Measurements from ENCODE around the gene PDIA5.

Gene PDIA5

GRCh38 chr3:123126653-123127052 lies 59.8 kb downstream of the PDIA5 start:
- no peaks in the 10 kb centered on the region for H3K9me3 Mint-ChIP-seq
- no peaks in the 10 kb centered on the region for H3K4me1 Mint-ChIP-seq
- H3K27me3 Mint-ChIP-seq = no peaks in the 10 kb centered on the region
- H3K4me3 Mint-ChIP-seq = no peak overlapping the region
- H3K27ac Mint-ChIP-seq = no peak overlapping the region
- H3K36me3 Mint-ChIP-seq = peaks cover 22% of the 10 kb centered on the region

DNA sequence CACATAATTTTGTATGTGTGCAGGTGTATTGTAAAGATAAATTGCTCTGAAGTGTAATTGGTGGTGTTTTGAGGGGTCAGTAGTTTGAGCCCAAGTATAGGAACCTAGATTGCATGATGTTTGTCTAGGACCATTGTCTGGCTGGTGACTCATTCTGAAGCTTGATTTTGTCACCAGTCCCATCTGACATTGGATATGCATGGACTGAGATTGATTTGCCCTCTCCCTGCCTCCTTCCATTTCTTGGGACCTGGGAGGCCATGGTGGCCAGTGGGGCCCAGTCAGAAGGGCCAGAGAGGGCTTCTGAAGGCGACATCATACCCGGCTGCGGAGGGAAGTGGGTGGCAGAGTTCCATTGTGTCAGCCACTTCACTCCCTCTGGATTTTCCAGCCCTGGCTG lies 62.3 kb downstream of the PDIA5 start:
- Mint-ChIP-seq H3K27ac (no peak overlapping the region), H3K36me3 (peaks cover 20% of the 10 kb centered on the region), H3K4me3 (no peak overlapping the region), H3K27me3 (no peaks in the 10 kb centered on the region), H3K4me1 (no peaks in the 10 kb centered on the region), H3K9me3 (no peaks in the 10 kb centered on the region)

DNA sequence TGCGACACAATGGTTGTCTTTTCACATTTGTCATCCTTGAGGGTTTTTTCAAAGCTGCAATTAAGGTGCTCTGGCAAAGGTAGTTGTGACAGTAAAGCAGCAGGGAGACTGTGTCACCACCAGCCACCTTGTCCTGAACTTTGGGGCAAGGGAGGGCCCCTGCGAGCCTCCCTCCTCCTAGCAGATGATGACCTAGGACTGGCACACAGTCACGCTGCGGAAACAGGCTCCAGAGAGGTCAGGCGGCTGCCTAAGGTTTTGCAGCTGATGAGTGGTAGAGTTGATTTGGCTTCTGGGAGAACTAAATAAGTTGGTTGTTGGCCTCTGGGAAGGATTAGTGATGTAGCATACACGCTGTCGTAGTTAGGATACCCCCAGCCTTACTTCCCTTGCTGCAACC lies 62.7 kb downstream of the PDIA5 start:
- Mint-ChIP-seq H3K4me1 (no peaks in the 10 kb centered on the region), H3K27ac (no peak overlapping the region), H3K4me3 (no peak overlapping the region), H3K9me3 (no peaks in the 10 kb centered on the region), H3K36me3 (peaks cover 18% of the 10 kb centered on the region), H3K27me3 (no peaks in the 10 kb centered on the region)

DNA sequence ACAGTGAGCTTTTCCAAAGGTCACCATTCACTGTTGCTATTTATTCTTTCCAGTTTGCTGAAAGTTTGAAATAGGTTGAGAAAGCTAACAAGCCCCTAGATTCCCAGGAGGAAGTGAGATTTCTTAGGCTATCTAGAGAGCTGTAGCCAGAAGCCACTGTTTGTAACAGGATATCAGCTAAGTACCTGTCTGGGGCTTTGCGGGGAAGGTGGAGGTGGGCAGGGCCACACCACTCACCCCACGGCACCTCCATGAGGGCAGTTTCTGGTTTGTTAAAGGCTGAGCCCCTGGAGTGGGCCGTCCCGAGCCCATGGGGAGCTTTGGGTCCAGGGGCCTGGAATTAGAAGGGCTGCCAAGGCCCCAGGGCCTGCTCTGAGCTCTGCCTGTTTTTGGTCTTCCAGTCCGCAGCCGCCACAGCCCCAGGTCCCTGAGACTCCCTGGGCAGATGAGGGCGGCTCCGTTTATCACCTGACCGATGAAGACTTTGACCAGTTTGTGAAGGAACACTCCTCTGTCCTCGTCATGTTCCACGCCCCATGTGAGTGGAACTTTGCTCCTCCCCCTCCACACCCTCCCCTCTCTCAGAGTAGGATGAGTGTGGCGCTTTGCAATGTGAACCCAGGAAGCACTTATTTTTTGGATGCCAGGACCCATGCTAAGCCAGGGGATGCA lies 63.4 kb downstream of the PDIA5 start:
- Mint-ChIP-seq H3K4me1 (no peaks in the 10 kb centered on the region), H3K27ac (no peak overlapping the region), H3K27me3 (no peaks in the 10 kb centered on the region), H3K9me3 (no peaks in the 10 kb centered on the region), H3K36me3 (peaks cover 15% of the 10 kb centered on the region), H3K4me3 (no peak overlapping the region)

GRCh38 chr3:123134671-123135070 lies 67.8 kb downstream of the PDIA5 start:
- Mint-ChIP-seq H3K4me1 (no peaks in the 10 kb centered on the region), H3K36me3 (peaks cover 12% of the 10 kb centered on the region), H3K27ac (peak overlapping the region; percentile 10), H3K9me3 (no peaks in the 10 kb centered on the region), H3K27me3 (no peaks in the 10 kb centered on the region), H3K4me3 (no peak overlapping the region)

DNA sequence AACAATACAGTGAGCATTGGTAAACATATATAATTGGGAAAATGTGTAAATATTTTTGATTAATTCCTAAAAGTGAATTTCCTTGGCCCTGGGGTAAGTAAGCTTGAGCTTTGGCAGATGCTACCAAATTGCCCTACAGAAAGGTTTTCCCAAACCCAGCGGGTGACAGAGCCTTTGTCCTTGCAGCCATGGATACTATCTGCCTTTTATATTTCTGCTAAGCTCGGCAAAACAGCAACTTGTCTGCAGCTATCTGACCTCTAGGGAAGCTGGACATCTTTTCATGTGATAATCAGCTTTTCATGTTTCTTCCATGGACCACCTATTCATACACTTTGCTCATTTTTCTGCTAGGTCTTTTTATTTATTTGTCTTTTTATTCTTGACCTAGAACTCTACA lies 70.2 kb downstream of the PDIA5 start:
- peaks cover 13% of the 10 kb centered on the region for H3K36me3 Mint-ChIP-seq
- H3K4me1 Mint-ChIP-seq = no peaks in the 10 kb centered on the region
- H3K27me3 Mint-ChIP-seq = no peaks in the 10 kb centered on the region
- no peak overlapping the region for H3K27ac Mint-ChIP-seq
- H3K4me3 Mint-ChIP-seq = no peak overlapping the region
- no peaks in the 10 kb centered on the region for H3K9me3 Mint-ChIP-seq

DNA sequence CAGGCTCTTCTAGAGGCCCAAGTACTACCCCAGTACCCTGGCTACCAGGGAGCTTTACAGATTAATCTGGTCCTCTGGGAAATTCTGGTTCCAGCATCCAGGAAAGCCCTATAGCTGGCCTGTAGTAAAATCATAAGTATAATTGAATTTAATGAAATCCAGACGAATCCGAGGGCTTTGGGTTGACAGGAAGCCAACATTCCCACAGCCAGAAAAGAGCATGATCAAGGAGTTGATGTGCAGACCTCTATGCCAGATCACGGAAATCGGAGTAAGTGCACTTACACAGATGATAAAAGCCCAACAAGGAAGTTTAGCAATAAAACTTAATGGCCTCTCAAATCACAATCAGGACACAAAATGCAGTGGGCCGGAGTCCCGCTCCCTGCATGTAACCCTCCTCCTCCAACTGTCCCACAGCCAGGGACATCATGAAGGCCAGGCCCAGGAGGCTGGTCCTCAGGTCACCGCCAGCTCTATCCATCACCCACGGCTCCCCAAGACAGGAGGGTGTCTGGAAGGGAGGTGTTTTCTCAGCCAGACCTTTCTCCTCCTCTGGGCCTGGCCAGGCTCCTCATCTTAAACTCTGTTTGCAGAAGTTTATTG lies 72.1 kb downstream of the PDIA5 start:
- no peaks in the 10 kb centered on the region for H3K9me3 Mint-ChIP-seq
- no peaks in the 10 kb centered on the region for H3K4me1 Mint-ChIP-seq
- no peaks in the 10 kb centered on the region for H3K27me3 Mint-ChIP-seq
- peaks cover 16% of the 10 kb centered on the region for H3K36me3 Mint-ChIP-seq
- H3K4me3 Mint-ChIP-seq = no peak overlapping the region
- no peak overlapping the region for H3K27ac Mint-ChIP-seq

DNA sequence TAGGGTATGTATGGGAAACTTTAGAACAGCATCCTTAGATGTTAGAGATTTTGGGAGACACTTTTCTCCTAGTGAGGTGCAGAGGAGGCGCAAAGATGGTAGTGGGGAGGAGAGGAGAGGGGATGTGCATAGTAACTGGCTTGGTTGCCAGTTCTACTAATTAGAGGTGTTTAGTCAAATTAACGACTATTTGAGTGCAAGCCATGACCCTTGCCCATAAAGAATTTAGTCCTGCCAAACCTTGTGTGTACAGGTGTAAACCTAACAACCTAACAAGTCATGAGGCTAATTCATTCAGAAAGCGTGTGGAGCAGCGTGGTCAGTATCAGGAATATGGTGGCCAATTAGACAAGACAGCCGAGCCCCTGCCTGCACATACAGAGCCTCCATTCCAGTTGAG lies 72.7 kb downstream of the PDIA5 start:
- no peaks in the 10 kb centered on the region for H3K9me3 Mint-ChIP-seq
- H3K36me3 Mint-ChIP-seq = peaks cover 15% of the 10 kb centered on the region
- no peak overlapping the region for H3K4me3 Mint-ChIP-seq
- H3K27ac Mint-ChIP-seq = no peak overlapping the region
- no peaks in the 10 kb centered on the region for H3K27me3 Mint-ChIP-seq
- H3K4me1 Mint-ChIP-seq = no peaks in the 10 kb centered on the region

- Mint-ChIP-seq H3K9me3 (no peaks in the 10 kb centered on the region), H3K4me3 (no peak overlapping the region), H3K36me3 (peaks cover 14% of the 10 kb centered on the region), H3K4me1 (no peaks in the 10 kb centered on the region), H3K27me3 (no peaks in the 10 kb centered on the region), H3K27ac (no peak overlapping the region)
Measured at GRCh38 chr3:123140550-123140949, 73.7 kb downstream of the PDIA5 start.

DNA sequence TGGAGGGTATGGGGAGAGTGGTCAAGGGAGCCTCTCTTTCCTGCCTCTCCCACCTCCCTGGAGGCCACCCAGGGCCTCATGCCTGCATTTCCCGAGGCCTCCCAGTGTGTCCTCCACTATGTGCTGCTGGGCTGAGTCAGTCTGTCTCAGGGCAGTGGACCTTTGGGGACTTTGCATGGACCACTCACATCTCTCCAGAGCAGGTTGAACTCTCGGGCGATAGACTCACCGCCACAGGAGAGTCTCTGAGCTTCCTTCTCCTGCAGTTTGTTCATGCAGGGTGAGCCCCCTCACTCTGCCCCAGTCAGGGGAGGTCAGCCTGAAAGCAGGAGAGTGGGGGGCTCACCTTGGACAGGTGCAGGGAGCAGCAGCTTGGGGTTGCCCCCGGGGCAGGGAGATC lies 74.5 kb downstream of the PDIA5 start:
- H3K4me1 Mint-ChIP-seq = no peaks in the 10 kb centered on the region
- no peaks in the 10 kb centered on the region for H3K27me3 Mint-ChIP-seq
- H3K27ac Mint-ChIP-seq = no peak overlapping the region
- H3K4me3 Mint-ChIP-seq = no peak overlapping the region
- no peaks in the 10 kb centered on the region for H3K9me3 Mint-ChIP-seq
- peaks cover 16% of the 10 kb centered on the region for H3K36me3 Mint-ChIP-seq

GRCh38 chr3:123143669-123144411 lies 77.0 kb downstream of the PDIA5 start:
- Mint-ChIP-seq H3K27me3 (no peaks in the 10 kb centered on the region), H3K4me1 (no peaks in the 10 kb centered on the region), H3K36me3 (peaks cover 20% of the 10 kb centered on the region), H3K9me3 (peaks cover 3% of the 10 kb centered on the region), H3K4me3 (no peak overlapping the region), H3K27ac (peak overlapping the region; percentile 23)

- Mint-ChIP-seq H3K9me3 (peaks cover 5% of the 10 kb centered on the region), H3K27me3 (no peaks in the 10 kb centered on the region), H3K4me1 (no peaks in the 10 kb centered on the region), H3K36me3 (peaks cover 40% of the 10 kb centered on the region), H3K27ac (no peak overlapping the region), H3K4me3 (no peak overlapping the region)
Measured at GRCh38 chr3:123147754-123148535, 81.1 kb downstream of the PDIA5 start.

GRCh38 chr3:123148772-123149171 lies 81.9 kb downstream of the PDIA5 start:
- H3K4me1 Mint-ChIP-seq = no peaks in the 10 kb centered on the region
- H3K9me3 Mint-ChIP-seq = peaks cover 5% of the 10 kb centered on the region
- peaks cover 38% of the 10 kb centered on the region for H3K36me3 Mint-ChIP-seq
- H3K27me3 Mint-ChIP-seq = no peaks in the 10 kb centered on the region
- peak overlapping the region; percentile 76 for H3K27ac Mint-ChIP-seq
- H3K4me3 Mint-ChIP-seq = no peak overlapping the region

DNA sequence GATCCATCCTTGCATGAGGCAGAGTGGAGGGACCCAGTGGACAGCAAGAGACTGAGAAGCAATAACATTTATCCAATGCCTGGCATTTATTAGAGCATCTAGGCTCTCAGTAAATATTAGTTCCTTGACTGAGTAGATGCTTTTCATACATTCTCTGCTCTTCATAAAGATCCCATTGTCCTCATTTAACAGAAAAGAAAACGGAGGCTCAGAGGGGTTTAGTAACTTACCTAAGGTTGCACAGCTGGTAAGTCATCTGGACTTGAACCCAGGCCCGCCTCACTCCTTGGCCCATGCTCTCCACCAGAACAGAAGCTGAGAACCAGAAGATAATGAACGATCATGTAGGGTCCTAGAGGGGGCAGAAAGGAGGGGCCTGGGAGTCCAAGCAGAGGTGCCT lies 82.7 kb downstream of the PDIA5 start:
- Mint-ChIP-seq H3K27ac (no peak overlapping the region), H3K36me3 (peaks cover 39% of the 10 kb centered on the region), H3K9me3 (peaks cover 5% of the 10 kb centered on the region), H3K4me1 (no peaks in the 10 kb centered on the region), H3K4me3 (no peak overlapping the region), H3K27me3 (no peaks in the 10 kb centered on the region)

- Mint-ChIP-seq H3K4me3 (no peak overlapping the region), H3K27ac (peak overlapping the region; percentile 83), H3K4me1 (no peaks in the 10 kb centered on the region), H3K27me3 (no peaks in the 10 kb centered on the region), H3K36me3 (peaks cover 36% of the 10 kb centered on the region), H3K9me3 (peaks cover 5% of the 10 kb centered on the region)
Measured at GRCh38 chr3:123150449-123151215, 83.8 kb downstream of the PDIA5 start.
